Measurements from ENCODE around the gene EEA1.
"Not testable (repeated sequence)": the region's sequence is repeated elsewhere in the genome, so short reads cannot be mapped to it uniquely, and the experiment has no call there.

The EEA1 gene

DNA sequence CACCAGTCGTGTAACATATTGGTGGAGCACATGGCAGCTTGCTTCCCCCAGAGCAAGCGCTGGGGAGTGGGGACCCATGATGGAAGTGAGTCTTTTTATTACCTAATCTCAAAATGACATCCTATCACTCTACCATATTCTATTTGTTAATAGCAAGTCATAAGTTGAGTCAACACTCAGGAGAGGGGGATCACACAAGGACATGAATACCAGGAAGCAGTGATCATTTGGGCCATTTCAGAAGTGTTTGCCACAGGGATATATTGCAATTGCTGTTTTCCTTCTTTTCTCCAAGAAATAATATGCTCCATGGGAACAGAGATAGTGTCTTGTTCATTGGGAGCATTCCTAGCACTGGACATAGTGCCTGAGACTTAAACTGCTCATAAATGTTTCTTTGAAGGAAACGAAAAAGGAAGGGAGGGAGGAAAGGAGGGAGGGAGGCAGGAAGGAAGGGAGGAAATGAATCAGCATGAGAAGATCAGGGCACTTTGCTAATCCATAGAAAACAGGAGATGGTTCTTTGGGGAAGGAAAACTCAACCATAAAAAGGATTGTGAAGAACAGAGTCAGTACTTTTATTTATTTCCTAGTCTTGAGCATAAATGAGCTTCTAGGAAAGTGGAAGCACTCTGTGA is 39.2 kb upstream of the EEA1 start:
- no peak overlapping the region for H3K4me3 ChIP-seq (replicated peaks in 1 of 2; ENCODE audit: low read depth in 2 of 2, low read length in 2 of 2)
- peak in 1 of 2 donors; percentile 48 for DNase-seq (ENCODE audit: low read depth in 2 of 2)
- TF ChIP-seq, protein P1, sequence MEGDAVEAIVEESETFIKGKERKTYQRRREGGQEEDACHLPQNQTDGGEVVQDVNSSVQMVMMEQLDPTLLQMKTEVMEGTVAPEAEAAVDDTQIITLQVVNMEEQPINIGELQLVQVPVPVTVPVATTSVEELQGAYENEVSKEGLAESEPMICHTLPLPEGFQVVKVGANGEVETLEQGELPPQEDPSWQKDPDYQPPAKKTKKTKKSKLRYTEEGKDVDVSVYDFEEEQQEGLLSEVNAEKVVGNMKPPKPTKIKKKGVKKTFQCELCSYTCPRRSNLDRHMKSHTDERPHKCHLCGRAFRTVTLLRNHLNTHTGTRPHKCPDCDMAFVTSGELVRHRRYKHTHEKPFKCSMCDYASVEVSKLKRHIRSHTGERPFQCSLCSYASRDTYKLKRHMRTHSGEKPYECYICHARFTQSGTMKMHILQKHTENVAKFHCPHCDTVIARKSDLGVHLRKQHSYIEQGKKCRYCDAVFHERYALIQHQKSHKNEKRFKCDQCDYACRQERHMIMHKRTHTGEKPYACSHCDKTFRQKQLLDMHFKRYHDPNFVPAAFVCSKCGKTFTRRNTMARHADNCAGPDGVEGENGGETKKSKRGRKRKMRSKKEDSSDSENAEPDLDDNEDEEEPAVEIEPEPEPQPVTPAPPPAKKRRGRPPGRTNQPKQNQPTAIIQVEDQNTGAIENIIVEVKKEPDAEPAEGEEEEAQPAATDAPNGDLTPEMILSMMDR (IDR thresholded peaks at IDR 0.05; ENCODE audit: low read depth, low read length): no peak

GRCh38 chr12:92964378-92964777 is 35.3 kb upstream of the EEA1 start:
- DNase-seq (ENCODE audit: low read depth in 2 of 2); H3K4me3 ChIP-seq (replicated peaks in 1 of 2; ENCODE audit: low read depth in 2 of 2, low read length in 2 of 2): not testable (repeated sequence)

DNA sequence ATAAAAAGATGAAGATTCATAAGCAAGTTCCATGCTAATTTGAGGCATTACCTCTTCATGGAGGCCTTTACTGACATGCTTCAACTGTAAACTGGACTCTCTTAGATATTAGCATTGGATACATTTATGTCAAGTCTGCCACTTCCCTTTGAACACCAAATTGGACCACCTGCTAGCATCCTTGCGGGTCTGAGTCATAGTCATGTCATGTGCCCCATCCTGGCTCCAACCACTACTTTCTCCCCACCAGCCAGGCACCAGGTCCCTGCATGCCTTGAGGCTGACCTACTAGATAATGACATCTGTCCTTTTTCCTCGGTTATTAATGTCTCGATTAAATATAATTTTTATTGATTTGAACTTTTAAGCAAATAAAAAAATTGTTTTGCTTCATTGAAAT is 32.9 kb upstream of the EEA1 start:
- peak in 1 of 2 donors; percentile 26 for DNase-seq (ENCODE audit: low read depth in 2 of 2)
- H3K4me3 ChIP-seq (replicated peaks in 1 of 2; ENCODE audit: low read depth in 2 of 2, low read length in 2 of 2): no peak overlapping the region
- TF ChIP-seq, protein P1 (IDR thresholded peaks at IDR 0.05; ENCODE audit: low read depth, low read length): no peak

GRCh38 chr12:92955997-92956663 is 27.0 kb upstream of the EEA1 start:
- no peak overlapping the region for H3K4me3 ChIP-seq (replicated peaks in 1 of 2; ENCODE audit: low read depth in 2 of 2, low read length in 2 of 2)
- DNase-seq (ENCODE audit: low read depth in 2 of 2): peak; percentile 89 to 92
- TF ChIP-seq, protein P1 (IDR thresholded peaks at IDR 0.05; ENCODE audit: low read depth, low read length): no peak

GRCh38 chr12:92953747-92954146 is 24.7 kb upstream of the EEA1 start:
- H3K4me3 ChIP-seq (replicated peaks in 1 of 2; ENCODE audit: low read depth in 2 of 2, low read length in 2 of 2): no peak overlapping the region
- TF ChIP-seq, protein P1 (IDR thresholded peaks at IDR 0.05; ENCODE audit: low read depth, low read length): no peak
- DNase-seq (ENCODE audit: low read depth in 2 of 2): no peak

GRCh38 chr12:92952394-92952793 is 23.3 kb upstream of the EEA1 start:
- no peak for DNase-seq (ENCODE audit: low read depth in 2 of 2)
- no peak overlapping the region for H3K4me3 ChIP-seq (replicated peaks in 1 of 2; ENCODE audit: low read depth in 2 of 2, low read length in 2 of 2)
- TF ChIP-seq, protein P1 (IDR thresholded peaks at IDR 0.05; ENCODE audit: low read depth, low read length): no peak

DNA sequence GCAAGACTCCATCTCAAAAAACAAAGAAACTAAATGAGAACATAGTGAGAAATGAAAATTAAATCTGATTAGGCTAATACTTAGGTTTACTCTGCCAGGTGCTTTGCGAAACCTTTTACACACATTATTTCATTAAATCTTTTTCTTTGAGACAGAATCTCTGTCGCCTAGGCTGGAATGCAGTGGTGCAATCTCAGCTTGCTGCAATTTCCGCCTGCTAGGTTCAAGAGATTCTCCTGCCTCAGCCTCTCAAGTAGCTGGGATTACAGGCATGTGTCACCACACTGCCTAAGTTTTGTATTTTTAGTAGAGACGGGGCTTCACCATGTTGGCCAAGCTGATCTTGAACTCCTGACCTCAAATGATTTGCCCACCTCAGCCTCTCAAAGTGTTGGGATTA is 21.9 kb upstream of the EEA1 start:
- TF ChIP-seq, protein P1 (IDR thresholded peaks at IDR 0.05; ENCODE audit: low read depth, low read length): no peak
- H3K4me3 ChIP-seq (replicated peaks in 1 of 2; ENCODE audit: low read depth in 2 of 2, low read length in 2 of 2): no peak overlapping the region
- DNase-seq (ENCODE audit: low read depth in 2 of 2): no peak
